Sigmoid colon (tissue), 4 donors: ENCODE results near the gene ARL4C.
A peak's percentile ranks its signal among the peaks of the same experiment; 100 is the strongest.

Source experiments
- CTCF ChIP-seq, 4 experiments: fragments of 450-650 bp in 3 of 4; fragments of 200-600 bp in 1 of 4; IDR thresholded peaks; one replicate each; pipeline ENCODE4 v1.5.1; 2016 to 2019; ENCODE audit warnings: antibody characterized with exemption in 4 of 4, mild to moderate bottlenecking in 3 of 4, moderate library complexity in 2 of 4
- POLR2A ChIP-seq, 2 donors: fragments of 450-650 bp; IDR thresholded peaks; one replicate each; pipeline ENCODE4 v1.6.1; 2016; ENCODE audit warnings: antibody characterized with exemption in 2 of 2, mild to moderate bottlenecking in 2 of 2, moderate library complexity in 2 of 2
- POLR2AphosphoS5 ChIP-seq, 4 donors: sonication (generic); formaldehyde crosslinking; IDR thresholded peaks; one replicate each; pipeline ENCODE4 v1.6.1; 2017; ENCODE audit warnings: antibody characterized with exemption in 4 of 4

GRCh38 chr2:234496055-234496834 is 636 bp downstream of the ARL4C start:
- TF ChIP-seq POLR2A (IDR thresholded peaks at IDR 0.05) (no peak), CTCF (IDR thresholded peaks at IDR 0.05) (no peak), POLR2AphosphoS5 (IDR thresholded peaks at IDR 0.05) (peak in 1 of 4 donors; percentile 18)
